B cell (primary cell): ENCODE measurements around the gene PRL. TPM values are rescaled to one million over a fixed set of nuclear protein-coding genes. Genes with fewer than 3 reads are reported as not detected.

Source experiments
- ATAC-seq: fragments of 200-7000 bp; cut with Tn5 transposase; one replicate; pipeline ENCODE4 v1.10.0; 2021; ENCODE audit warnings: low read depth, mild to moderate bottlenecking, moderate number of reproducible peaks, moderate library complexity
- CTCF ChIA-PET: fragments of 350-600 bp; sonication (Branson Sonifier 250); formaldehyde crosslinking; loops from one replicate; lab custom pipeline; 2021; ENCODE audit warnings: antibody characterized with exemption, inconsistent platforms; lab: Charles Lee
- POLR2A ChIA-PET: fragments of 350-600 bp; sonication (Branson Sonifier 250); formaldehyde crosslinking; loops from one replicate; lab custom pipeline; 2021; ENCODE audit warnings: antibody characterized with exemption; lab: Charles Lee
- DNase-seq: peaks from one replicate; pipeline ENCODE4 v3.0.0; 2013
- H2AFZ ChIP-seq: 2 replicates; pipeline ENCODE4 v1.6.1; 2012; ENCODE audit warnings: mild to moderate bottlenecking, low read depth, low read length; ENCODE audit not compliant: insufficient read depth, poor library complexity, severe bottlenecking
- H3K27ac ChIP-seq, 2 donors: 1 replicate in 1 of 2; 2 replicates in 1 of 2; pipeline ENCODE4 v1.5.1; 2012 to 2013; ENCODE audit warnings: low read length in 2 of 2, mild to moderate bottlenecking in 2 of 2, moderate library complexity in 1 of 2
- H3K27me3 ChIP-seq, 4 experiments: fragments of 200-600 bp in 1 of 4; sonication (generic) in 1 of 4; replicated peaks in 1 of 4; 1 replicate in 2 of 4; 2 replicates in 2 of 4; pipeline versions ENCODE4 v1.6.1 to v1.7.0; 2013 to 2016; ENCODE audit warnings: low read length in 3 of 4, mild to moderate bottlenecking in 2 of 4, mixed read lengths in 1 of 4, moderate library complexity in 1 of 4; ENCODE audit not compliant: insufficient read depth in 4 of 4, control insufficient read depth in 3 of 4; ENCODE audit errors: control extremely low read depth in 1 of 4
- H3K36me3 ChIP-seq, 2 experiments: replicated peaks in 1 of 2; 1 replicate in 1 of 2; 2 replicates in 1 of 2; pipeline versions ENCODE4 v1.6.1 to v1.7.1; 2013; ENCODE audit warnings: low read length in 1 of 2; ENCODE audit not compliant: insufficient read depth in 2 of 2, control insufficient read depth in 1 of 2; ENCODE audit errors: control extremely low read depth in 1 of 2, extremely low read depth in 1 of 2
- H3K4me1 ChIP-seq, 2 donors: fragments of 200-600 bp in 1 of 2; sonication (generic) in 1 of 2; 1 replicate in 1 of 2; 2 replicates in 1 of 2; pipeline versions ENCODE4 v1.5.1 to v1.6.1; 2013 to 2017; ENCODE audit warnings: low read length in 2 of 2; ENCODE audit not compliant: control insufficient read depth in 2 of 2, insufficient read depth in 2 of 2
- H3K4me2 ChIP-seq: replicated peaks from 2 replicates; pipeline ENCODE3; 2012; ENCODE audit warnings: mild to moderate bottlenecking, low read depth, low read length; ENCODE audit not compliant: poor library complexity, severe bottlenecking
- H3K4me3 ChIP-seq, 5 experiments: fragments of 200-600 bp in 1 of 5; sonication (generic) in 1 of 5; 1 replicate in 3 of 5; 2 replicates in 2 of 5; pipeline versions ENCODE4 v1.5.1 to v1.7.0; 2011 to 2016; ENCODE audit warnings: low read length in 4 of 5, mild to moderate bottlenecking in 4 of 5, low read depth in 2 of 5, control low read depth in 1 of 5, moderate library complexity in 1 of 5; ENCODE audit not compliant: insufficient read depth in 1 of 5; ENCODE audit errors: control extremely low read depth in 1 of 5, extremely low read depth in 1 of 5
- H3K79me2 ChIP-seq: fragments of 200-600 bp; sonication (generic); one replicate; pipeline ENCODE4 v1.6.0; 2016; ENCODE audit warnings: low read length; ENCODE audit not compliant: control insufficient read depth, insufficient read depth
- H3K9ac ChIP-seq: fragments of 200-600 bp; sonication (generic); 2 replicates; pipeline ENCODE4 v1.6.1; 2017; ENCODE audit warnings: mild to moderate bottlenecking, low read length, moderate library complexity
- H3K9me3 ChIP-seq, 3 donors: one replicate each; pipeline versions ENCODE4 v1.6.1 to v1.7.1; 2013; ENCODE audit warnings: low read length in 2 of 3; ENCODE audit not compliant: control insufficient read depth in 2 of 3, insufficient read depth in 1 of 3; ENCODE audit errors: control extremely low read depth in 1 of 3
- H4K20me1 ChIP-seq: 2 replicates; pipeline ENCODE4 v1.6.0; 2012; ENCODE audit warnings: mild to moderate bottlenecking, low read length; ENCODE audit not compliant: insufficient read depth, control insufficient read depth, poor library complexity, severe bottlenecking
- H3K27ac Mint-ChIP-seq: one replicate; pipeline ENCODE4 v1.8.0; 2021; ENCODE audit warnings: mixed read lengths
- H3K27me3 Mint-ChIP-seq: one replicate; pipeline ENCODE4 v1.8.0; 2021; ENCODE audit warnings: mixed read lengths
- H3K4me1 Mint-ChIP-seq: one replicate; pipeline ENCODE4 v1.8.0; 2021; ENCODE audit warnings: mixed read lengths
- H3K4me3 Mint-ChIP-seq: one replicate; pipeline ENCODE4 v1.8.0; 2021; ENCODE audit warnings: mixed read lengths
- H3K9me3 Mint-ChIP-seq: one replicate; pipeline ENCODE4 v1.8.0; 2022; ENCODE audit warnings: mixed read lengths; ENCODE audit not compliant: insufficient read depth
- CTCF ChIP-seq: fragments of 200-600 bp; IDR thresholded peaks from one replicate; pipeline ENCODE4 v1.8.0; 2022; ENCODE audit warnings: antibody characterized with exemption, mild to moderate bottlenecking
- EZH2 ChIP-seq: IDR thresholded peaks from 2 replicates; pipeline ENCODE4 v1.6.1; 2012; ENCODE audit warnings: borderline replicate concordance, low read depth, mild to moderate bottlenecking, moderate library complexity, low read length; ENCODE audit not compliant: insufficient read depth, poor library complexity, severe bottlenecking
- WGBS: methylation state at CpG from one replicate; pipeline ENCODE4 v1.1.5; 2013; ENCODE audit warnings: missing lambda C conversion rate; ENCODE audit not compliant: insufficient coverage; 5-methylcytosine and 5-hydroxymethylcytosine counted together
- intact Hi-C: fragments of 100-400 bp; cut with micrococcal nuclease; formaldehyde crosslinking; loops from one replicate; pipeline ENCODE4 v1.10.0; 2022
- polyA plus RNA-seq: library from polyadenylated mRNA; depleted of rRNA; stranded (reverse); fragments of >200 nt; gene quantifications from 2 replicates; pipeline ENCODE4 v1.2.3, GENCODE V29; 2012
- total RNA-seq, 2 donors: library from RNA; stranded (reverse); fragments of 120-200 nt in 1 of 2; gene quantifications; 1 replicate in 1 of 2; 2 replicates in 1 of 2; pipeline versions ENCODE4 v1.2.3 to v1.2.4, GENCODE V29; 2013 to 2022

PRL gene
- total and polyA plus RNA-seq, 2 donors (not counting 1 experiment from before 2014, with no cell fraction given): not detected

GRCh38 chr6:22253955-22254655, 42.7 kb downstream of the PRL start:
- H3K4me3 Mint-ChIP-seq: no peak overlapping the region
- H3K4me1 ChIP-seq: no peaks in the 10 kb centered on the region
- no peaks in the 10 kb centered on the region for H3K36me3 ChIP-seq
- no peak overlapping the region for H3K4me2 ChIP-seq
- DNase-seq (no peak), ATAC-seq (no peak)
- CTCF ChIA-PET: no interaction called here
- H3K9ac ChIP-seq: no peak overlapping the region
- peaks cover 3% of the 10 kb centered on the region for H3K9me3 Mint-ChIP-seq
- intact Hi-C loops: no loop called here
- H3K27ac Mint-ChIP-seq: no peak overlapping the region
- no peak overlapping the region for H2AFZ ChIP-seq
- H3K4me3 ChIP-seq: no peak overlapping the region
- no peak for TF ChIP-seq CTCF
- TF ChIP-seq EZH2: no peak
- no peaks in the 10 kb centered on the region for H3K79me2 ChIP-seq
- H3K27me3 ChIP-seq: no peaks in the 10 kb centered on the region
- H3K27ac ChIP-seq: no peak overlapping the region
- POLR2A ChIA-PET: no interaction called here
- H3K27me3 Mint-ChIP-seq: no peaks in the 10 kb centered on the region
- H3K9me3 ChIP-seq: peaks cover 0 to 4% (median 0%) of the 10 kb centered on the region in 3 donors
- H4K20me1 ChIP-seq: no peaks in the 10 kb centered on the region
- no peaks in the 10 kb centered on the region for H3K4me1 Mint-ChIP-seq
- WGBS: 60% methylated on average over 1 of the region's 1 CpG

GRCh38 chr6:22251348-22251747, 45.5 kb downstream of the PRL start:
- no peaks in the 10 kb centered on the region for H3K36me3 ChIP-seq
- Mint-ChIP-seq H3K9me3 (peaks cover 2% of the 10 kb centered on the region), H3K4me3 (no peak overlapping the region), H3K27ac (no peak overlapping the region), H3K27me3 (no peaks in the 10 kb centered on the region), H3K4me1 (no peaks in the 10 kb centered on the region)
- no peaks in the 10 kb centered on the region for H3K4me1 ChIP-seq
- H3K9ac ChIP-seq: no peak overlapping the region
- H3K79me2 ChIP-seq: no peaks in the 10 kb centered on the region
- H4K20me1 ChIP-seq: no peaks in the 10 kb centered on the region
- no peaks in the 10 kb centered on the region for H3K9me3 ChIP-seq
- ATAC-seq (no peak), DNase-seq (no peak)
- H3K27me3 ChIP-seq: no peaks in the 10 kb centered on the region
- H2AFZ ChIP-seq: no peak overlapping the region
- ChIA-PET CTCF (interaction anchor here (0.7 kb wide), 1 partner anchor 45 kb away, joined by 3 read pairs; no protein-coding TSS in a partner anchor), POLR2A (no interaction called here)
- H3K27ac ChIP-seq: no peak overlapping the region
- WGBS: no CpG with 5 or more reads among the region's 2 CpGs
- H3K4me2 ChIP-seq: no peak overlapping the region
- H3K4me3 ChIP-seq: no peak overlapping the region
- intact Hi-C loops: no loop called here
- TF ChIP-seq EZH2 (no peak), CTCF (no peak)
